GM18517 (cell line): ENCODE measurements around the gene TRPM2.

ENCODE experiments used
- ATAC-seq: cut with Tn5 transposase; IDR thresholded peaks from one replicate; pipeline ENCODE4 v1.9.1; 2021; ENCODE audit warnings: mild to moderate bottlenecking, moderate library complexity; ENCODE audit not compliant: unreplicated experiment

The TRPM2 gene

GRCh38 chr21:44438531-44439210 lies 85.2 kb downstream of the TRPM2 start:
- ATAC-seq, result no peak

- ATAC-seq, result no peak
Observed at GRCh38 chr21:44439211-44439600, 85.8 kb downstream of the TRPM2 start.

- no peak for ATAC-seq
Observed at GRCh38 chr21:44440241-44441040, 87.0 kb downstream of the TRPM2 start.

GRCh38 chr21:44441041-44441400 lies 87.6 kb downstream of the TRPM2 start:
- no peak for ATAC-seq

GRCh38 chr21:44441581-44442265 lies 88.3 kb downstream of the TRPM2 start:
- no peak for ATAC-seq

- no peak for ATAC-seq
Observed at GRCh38 chr21:44442266-44443125, 89.1 kb downstream of the TRPM2 start.

- no peak for ATAC-seq
Observed at GRCh38 chr21:44443291-44443890, 90.0 kb downstream of the TRPM2 start.

GRCh38 chr21:44443891-44444285 lies 90.5 kb downstream of the TRPM2 start:
- ATAC-seq, result no peak

- no peak for ATAC-seq
Observed at GRCh38 chr21:44444286-44444931, 91.0 kb downstream of the TRPM2 start.

- ATAC-seq, result no peak
Observed at GRCh38 chr21:44445145-44445812, 91.9 kb downstream of the TRPM2 start.

- no peak for ATAC-seq
Observed at GRCh38 chr21:44448651-44449131, 95.3 kb downstream of the TRPM2 start.

GRCh38 chr21:44449473-44450363 lies 96.3 kb downstream of the TRPM2 start:
- no peak for ATAC-seq

GRCh38 chr21:44450402-44450801 lies 97.0 kb downstream of the TRPM2 start:
- no peak for ATAC-seq

- no peak for ATAC-seq
Observed at GRCh38 chr21:44450999-44451398, 97.6 kb downstream of the TRPM2 start.

- no peak for ATAC-seq
Observed at GRCh38 chr21:44453120-44453519, 99.7 kb downstream of the TRPM2 start.

- no peak for ATAC-seq
Observed at GRCh38 chr21:44454058-44454457, 100.6 kb downstream of the TRPM2 start.

- no peak for ATAC-seq
Observed at GRCh38 chr21:44454747-44455523, 101.5 kb downstream of the TRPM2 start, which contains the start of gene LRRC3. Gene LRRC3 (plus strand): TSS chr21:44455510. CDS start chr21:44456645, 1,135 bp downstream.
